NT2/D1 (cell line): ENCODE results near the gene BTRC.

Source experiments
- YY1 ChIP-seq: IDR thresholded peaks from 2 replicates; pipeline ENCODE4 v1.6.1; 2011; ENCODE audit not compliant: insufficient read length, insufficient read depth
- ZNF274 ChIP-seq: IDR thresholded peaks from 2 replicates; pipeline ENCODE4 v1.6.1; 2011; ENCODE audit warnings: mild to moderate bottlenecking, low read depth, low read length

GRCh38 chr10:101305320-101306241, 48.4 kb upstream of the BTRC start:
- TF ChIP-seq ZNF274 = no peak
- no peak for TF ChIP-seq YY1
